Testis (tissue), 3 donors: ENCODE measurements around the gene TIMM8B. TPM values are rescaled to one million over a fixed set of nuclear protein-coding genes. Genes with fewer than 3 reads are reported as not detected.

Source experiments
- DNase-seq: peaks from one replicate; pipeline ENCODE4 v3.0.0-alpha.2; 2019
- H3K27ac ChIP-seq, 2 donors: fragments of 200-600 bp; sonication (generic); one replicate each; pipeline ENCODE4 v1.5.1; 2019
- H3K27me3 ChIP-seq: fragments of 200-600 bp; sonication (generic); one replicate; pipeline ENCODE4 v1.5.1; 2019
- H3K36me3 ChIP-seq: fragments of 200-600 bp; sonication (generic); one replicate; pipeline ENCODE4 v1.5.1; 2017; ENCODE audit warnings: low read depth; ENCODE audit errors: missing control alignments
- H3K4me1 ChIP-seq: fragments of 200-600 bp; sonication (generic); one replicate; pipeline ENCODE4 v1.5.1; 2019
- H3K4me3 ChIP-seq, 2 donors: fragments of 200-600 bp; sonication (generic); one replicate each; pipeline ENCODE4 v1.5.1; 2017 to 2019
- H3K9me3 ChIP-seq: fragments of 200-600 bp; sonication (generic); one replicate; pipeline ENCODE4 v1.5.1; 2017
- CTCF ChIP-seq, 3 experiments: fragments of 450-650 bp in 2 of 3; fragments of 200-600 bp in 1 of 3; sonication (generic) in 1 of 3; IDR thresholded peaks; one replicate each; pipeline ENCODE4 v1.5.1; 2016 to 2019; ENCODE audit warnings: antibody characterized with exemption in 3 of 3, mild to moderate bottlenecking in 2 of 3, moderate library complexity in 1 of 3
- POLR2A ChIP-seq: fragments of 450-650 bp; IDR thresholded peaks from one replicate; pipeline ENCODE4 v1.6.1; 2017; ENCODE audit warnings: antibody characterized with exemption, mild to moderate bottlenecking, moderate library complexity
- WGBS, 2 donors: methylation state at CpG; one replicate each; pipeline ENCODE4 v1.1.5; 2018; 5-methylcytosine and 5-hydroxymethylcytosine counted together
- intact Hi-C: fragments of 100-400 bp; cut with DNase I; formaldehyde crosslinking; loops from one replicate; pipeline ENCODE4 v1.15.1; 2023; ENCODE audit warnings: low total_unique reads
- polyA plus RNA-seq: library from polyadenylated mRNA; stranded (reverse); fragments of 350-450 nt; fragmentation: Illumina TruSeq; extraction: RNeasy Lipid Tissue Mini Kit (QIAGEN cat#74804); gene quantifications from one replicate; pipeline ENCODE4 v1.2.3, GENCODE V29; 2014; ENCODE audit warnings: low read depth, low replicate concordance; ENCODE audit not compliant: insufficient read depth
- total RNA-seq, 2 donors: library from RNA; depleted of rRNA; stranded (reverse); fragments of >200 nt; gene quantifications; one replicate each; pipeline ENCODE4 v1.2.3, GENCODE V29; 2016

TIMM8B gene
- total and polyA plus RNA-seq, 3 donors from 2014 or later = 50.9 to 72.4 (median 61.3) TPM

- DNase-seq = peak; percentile 77
- Histone ChIP-seq H3K4me3 (no peak overlapping the region), H3K27ac (no peak overlapping the region), H3K9me3 (no peaks in the 10 kb centered on the region), H3K36me3 (no peaks in the 10 kb centered on the region), H3K4me1 (no peaks in the 10 kb centered on the region), H3K27me3 (no peaks in the 10 kb centered on the region)
- intact Hi-C loops = no loop called here
- TF ChIP-seq CTCF (IDR thresholded peaks at IDR 0.05) (no peak), POLR2A (no peak)
- 74 to 83% methylated on average over 1 to 3 of the region's 3 CpGs for WGBS, 2 donors
Observed at GRCh38 chr11:112128483-112129121, 42.0 kb upstream of the TIMM8B start.

GRCh38 chr11:112127056-112127455, 40.5 kb upstream of the TIMM8B start:
- Histone ChIP-seq H3K9me3 (no peaks in the 10 kb centered on the region), H3K27ac (no peak overlapping the region), H3K4me1 (no peaks in the 10 kb centered on the region), H3K36me3 (no peaks in the 10 kb centered on the region), H3K27me3 (no peaks in the 10 kb centered on the region), H3K4me3 (no peak overlapping the region)
- no peak for DNase-seq
- WGBS, 2 donors = 92 to 97% methylated on average over 2 of the region's 2 CpGs
- TF ChIP-seq POLR2A (no peak), CTCF (IDR thresholded peaks at IDR 0.05) (no peak)
- intact Hi-C loops = no loop called here

GRCh38 chr11:112123129-112123528, 36.6 kb upstream of the TIMM8B start:
- DNase-seq = no peak
- H3K27ac ChIP-seq = no peak overlapping the region
- intact Hi-C loops = no loop called here
- H3K27me3 ChIP-seq = no peaks in the 10 kb centered on the region
- 62 to 77% methylated on average over 4 of the region's 4 CpGs for WGBS, 2 donors
- H3K9me3 ChIP-seq = no peaks in the 10 kb centered on the region
- H3K36me3 ChIP-seq = no peaks in the 10 kb centered on the region
- no peaks in the 10 kb centered on the region for H3K4me1 ChIP-seq
- no peak for TF ChIP-seq POLR2A
- no peak for TF ChIP-seq CTCF (IDR thresholded peaks at IDR 0.05)
- H3K4me3 ChIP-seq = no peak overlapping the region

GRCh38 chr11:112121981-112122615, 35.5 kb upstream of the TIMM8B start:
- no peaks in the 10 kb centered on the region for H3K36me3 ChIP-seq
- no peaks in the 10 kb centered on the region for H3K4me1 ChIP-seq
- TF ChIP-seq POLR2A (no peak), CTCF (IDR thresholded peaks at IDR 0.05) (no peak)
- DNase-seq = no peak
- intact Hi-C loops = no loop called here
- WGBS, 2 donors = 95 to 98% methylated on average over 5 of the region's 5 CpGs
- H3K4me3 ChIP-seq = no peak overlapping the region
- H3K27ac ChIP-seq = no peak overlapping the region
- H3K9me3 ChIP-seq = no peaks in the 10 kb centered on the region
- H3K27me3 ChIP-seq = no peaks in the 10 kb centered on the region

GRCh38 chr11:112118176-112118575, 31.6 kb upstream of the TIMM8B start:
- intact Hi-C loops = no loop called here
- TF ChIP-seq POLR2A = no peak
- TF ChIP-seq CTCF (IDR thresholded peaks at IDR 0.05) = no peak
- DNase-seq = no peak
- Histone ChIP-seq H3K27ac (no peak overlapping the region), H3K9me3 (no peaks in the 10 kb centered on the region), H3K36me3 (no peaks in the 10 kb centered on the region), H3K27me3 (no peaks in the 10 kb centered on the region), H3K4me1 (no peaks in the 10 kb centered on the region), H3K4me3 (no peak overlapping the region)
- 87 to 90% methylated on average over 2 of the region's 2 CpGs for WGBS, 2 donors
